H1 (cell line): ENCODE data around the gene FADS3. TPM values are rescaled to one million over a fixed set of nuclear protein-coding genes. Genes with fewer than 3 reads are reported as not detected.

Experiments used
- CHD1 ChIP-seq: IDR thresholded peaks from 2 replicates; pipeline ENCODE4 v1.6.1; 2012; ENCODE audit warnings: low read depth, low read length, improper control_type of control experiment
- E2F6 ChIP-seq: IDR thresholded peaks from 2 replicates; pipeline ENCODE4 v1.6.1; 2012; ENCODE audit warnings: inconsistent platforms
- HDAC6 ChIP-seq: IDR thresholded peaks from one replicate; pipeline ENCODE4 v1.7.1; 2012; ENCODE audit warnings: low read depth, mild to moderate bottlenecking, inconsistent platforms, low read length, moderate library complexity
- POU5F1 ChIP-seq: IDR thresholded peaks from 2 replicates; pipeline ENCODE4 v1.6.1; 2011; ENCODE audit warnings: low read depth, mild to moderate bottlenecking, low read length, moderate library complexity
- RBBP5 ChIP-seq: IDR thresholded peaks from 2 replicates; pipeline ENCODE4 v1.7.1; 2012; ENCODE audit warnings: low read depth, mild to moderate bottlenecking, inconsistent platforms, low read length, moderate library complexity, borderline replicate concordance
- RXRA ChIP-seq: IDR thresholded peaks from 2 replicates; pipeline ENCODE4 v1.6.1; 2011; ENCODE audit warnings: low read depth, mild to moderate bottlenecking, low read length, moderate library complexity; ENCODE audit not compliant: insufficient read depth
- TBP ChIP-seq: IDR thresholded peaks from 2 replicates; pipeline ENCODE4 v1.6.1; 2011; ENCODE audit warnings: low read depth, low read length, improper control_type of control experiment
- polyA plus RNA-seq, 7 experiments: library from polyadenylated mRNA; depleted of rRNA in 3 of 7; stranded (reverse) in 5 of 7; unstranded in 2 of 7; fragments of >200 nt in 5 of 7; fragments of 200-250 nt in 2 of 7; gene quantifications; 1 replicate in 5 of 7; 2 replicates in 1 of 7; 4 replicates in 1 of 7; pipeline versions ENCODE4 v1.2.1 to v1.2.3, GENCODE V29; 2011 to 2013; ENCODE audit warnings: missing spikeins in 2 of 7, mixed read lengths in 2 of 7
- total RNA-seq: library from RNA; stranded (reverse); fragmentation: NEBNext Ultra II Directional; extraction: Animal tissue kit (Norgen Biotek cat#: 25700); gene quantifications from 2 replicates; pipeline ENCODE4 v1.2.1, GENCODE V29; 2021
- TF ChIP-seq, protein P1 (sequence below): fragments of 300-600 bp; sonication (generic); IDR thresholded peaks from 2 replicates; pipeline ENCODE4 v1.7.1; 2012; ENCODE audit warnings: low read length, moderate library complexity, mild to moderate bottlenecking, inconsistent platforms; ENCODE audit not compliant: insufficient replicate concordance
- TF ChIP-seq, protein P2 (sequence below): IDR thresholded peaks from 2 replicates; pipeline ENCODE4 v1.6.1; 2012; ENCODE audit warnings: inconsistent platforms

The FADS3 gene
- total and polyA plus RNA-seq, 2 of the 8 experiments (the other 6 are each of a cell fraction or from before 2014, with no cell fraction given): 43.8 to 76.3 TPM

GRCh38 chr11:61891331-61892084, at the start of gene FADS3 (continued):
- TF ChIP-seq, protein P1, sequence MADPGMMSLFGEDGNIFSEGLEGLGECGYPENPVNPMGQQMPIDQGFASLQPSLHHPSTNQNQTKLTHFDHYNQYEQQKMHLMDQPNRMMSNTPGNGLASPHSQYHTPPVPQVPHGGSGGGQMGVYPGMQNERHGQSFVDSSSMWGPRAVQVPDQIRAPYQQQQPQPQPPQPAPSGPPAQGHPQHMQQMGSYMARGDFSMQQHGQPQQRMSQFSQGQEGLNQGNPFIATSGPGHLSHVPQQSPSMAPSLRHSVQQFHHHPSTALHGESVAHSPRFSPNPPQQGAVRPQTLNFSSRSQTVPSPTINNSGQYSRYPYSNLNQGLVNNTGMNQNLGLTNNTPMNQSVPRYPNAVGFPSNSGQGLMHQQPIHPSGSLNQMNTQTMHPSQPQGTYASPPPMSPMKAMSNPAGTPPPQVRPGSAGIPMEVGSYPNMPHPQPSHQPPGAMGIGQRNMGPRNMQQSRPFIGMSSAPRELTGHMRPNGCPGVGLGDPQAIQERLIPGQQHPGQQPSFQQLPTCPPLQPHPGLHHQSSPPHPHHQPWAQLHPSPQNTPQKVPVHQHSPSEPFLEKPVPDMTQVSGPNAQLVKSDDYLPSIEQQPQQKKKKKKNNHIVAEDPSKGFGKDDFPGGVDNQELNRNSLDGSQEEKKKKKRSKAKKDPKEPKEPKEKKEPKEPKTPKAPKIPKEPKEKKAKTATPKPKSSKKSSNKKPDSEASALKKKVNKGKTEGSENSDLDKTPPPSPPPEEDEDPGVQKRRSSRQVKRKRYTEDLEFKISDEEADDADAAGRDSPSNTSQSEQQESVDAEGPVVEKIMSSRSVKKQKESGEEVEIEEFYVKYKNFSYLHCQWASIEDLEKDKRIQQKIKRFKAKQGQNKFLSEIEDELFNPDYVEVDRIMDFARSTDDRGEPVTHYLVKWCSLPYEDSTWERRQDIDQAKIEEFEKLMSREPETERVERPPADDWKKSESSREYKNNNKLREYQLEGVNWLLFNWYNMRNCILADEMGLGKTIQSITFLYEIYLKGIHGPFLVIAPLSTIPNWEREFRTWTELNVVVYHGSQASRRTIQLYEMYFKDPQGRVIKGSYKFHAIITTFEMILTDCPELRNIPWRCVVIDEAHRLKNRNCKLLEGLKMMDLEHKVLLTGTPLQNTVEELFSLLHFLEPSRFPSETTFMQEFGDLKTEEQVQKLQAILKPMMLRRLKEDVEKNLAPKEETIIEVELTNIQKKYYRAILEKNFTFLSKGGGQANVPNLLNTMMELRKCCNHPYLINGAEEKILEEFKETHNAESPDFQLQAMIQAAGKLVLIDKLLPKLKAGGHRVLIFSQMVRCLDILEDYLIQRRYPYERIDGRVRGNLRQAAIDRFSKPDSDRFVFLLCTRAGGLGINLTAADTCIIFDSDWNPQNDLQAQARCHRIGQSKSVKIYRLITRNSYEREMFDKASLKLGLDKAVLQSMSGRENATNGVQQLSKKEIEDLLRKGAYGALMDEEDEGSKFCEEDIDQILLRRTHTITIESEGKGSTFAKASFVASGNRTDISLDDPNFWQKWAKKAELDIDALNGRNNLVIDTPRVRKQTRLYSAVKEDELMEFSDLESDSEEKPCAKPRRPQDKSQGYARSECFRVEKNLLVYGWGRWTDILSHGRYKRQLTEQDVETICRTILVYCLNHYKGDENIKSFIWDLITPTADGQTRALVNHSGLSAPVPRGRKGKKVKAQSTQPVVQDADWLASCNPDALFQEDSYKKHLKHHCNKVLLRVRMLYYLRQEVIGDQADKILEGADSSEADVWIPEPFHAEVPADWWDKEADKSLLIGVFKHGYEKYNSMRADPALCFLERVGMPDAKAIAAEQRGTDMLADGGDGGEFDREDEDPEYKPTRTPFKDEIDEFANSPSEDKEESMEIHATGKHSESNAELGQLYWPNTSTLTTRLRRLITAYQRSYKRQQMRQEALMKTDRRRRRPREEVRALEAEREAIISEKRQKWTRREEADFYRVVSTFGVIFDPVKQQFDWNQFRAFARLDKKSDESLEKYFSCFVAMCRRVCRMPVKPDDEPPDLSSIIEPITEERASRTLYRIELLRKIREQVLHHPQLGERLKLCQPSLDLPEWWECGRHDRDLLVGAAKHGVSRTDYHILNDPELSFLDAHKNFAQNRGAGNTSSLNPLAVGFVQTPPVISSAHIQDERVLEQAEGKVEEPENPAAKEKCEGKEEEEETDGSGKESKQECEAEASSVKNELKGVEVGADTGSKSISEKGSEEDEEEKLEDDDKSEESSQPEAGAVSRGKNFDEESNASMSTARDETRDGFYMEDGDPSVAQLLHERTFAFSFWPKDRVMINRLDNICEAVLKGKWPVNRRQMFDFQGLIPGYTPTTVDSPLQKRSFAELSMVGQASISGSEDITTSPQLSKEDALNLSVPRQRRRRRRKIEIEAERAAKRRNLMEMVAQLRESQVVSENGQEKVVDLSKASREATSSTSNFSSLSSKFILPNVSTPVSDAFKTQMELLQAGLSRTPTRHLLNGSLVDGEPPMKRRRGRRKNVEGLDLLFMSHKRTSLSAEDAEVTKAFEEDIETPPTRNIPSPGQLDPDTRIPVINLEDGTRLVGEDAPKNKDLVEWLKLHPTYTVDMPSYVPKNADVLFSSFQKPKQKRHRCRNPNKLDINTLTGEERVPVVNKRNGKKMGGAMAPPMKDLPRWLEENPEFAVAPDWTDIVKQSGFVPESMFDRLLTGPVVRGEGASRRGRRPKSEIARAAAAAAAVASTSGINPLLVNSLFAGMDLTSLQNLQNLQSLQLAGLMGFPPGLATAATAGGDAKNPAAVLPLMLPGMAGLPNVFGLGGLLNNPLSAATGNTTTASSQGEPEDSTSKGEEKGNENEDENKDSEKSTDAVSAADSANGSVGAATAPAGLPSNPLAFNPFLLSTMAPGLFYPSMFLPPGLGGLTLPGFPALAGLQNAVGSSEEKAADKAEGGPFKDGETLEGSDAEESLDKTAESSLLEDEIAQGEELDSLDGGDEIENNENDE: no peak
- TF ChIP-seq POU5F1 (no peak), CHD1 (no peak), RXRA (no peak), E2F6 (peak; percentile 59; the same call in 1 of the 2 replicates), HDAC6 (peak; percentile 26), TBP (0 out of 2 replicates have a peak, but pooled peaks have one; percentile 9), RBBP5 (peak; percentile 48; the same call in 1 of the 2 replicates)
- TF ChIP-seq, protein P2, sequence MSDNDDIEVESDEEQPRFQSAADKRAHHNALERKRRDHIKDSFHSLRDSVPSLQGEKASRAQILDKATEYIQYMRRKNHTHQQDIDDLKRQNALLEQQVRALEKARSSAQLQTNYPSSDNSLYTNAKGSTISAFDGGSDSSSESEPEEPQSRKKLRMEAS: peak; percentile 68
